IPS-18a (cell line): ENCODE measurements around the gene HSDL2.
A peak's percentile ranks its signal among the peaks of the same experiment; 100 is the strongest.

Experiments used
- H3K27ac ChIP-seq: one replicate; pipeline ENCODE4 v1.5.1; 2013; ENCODE audit warnings: low read length
- H3K27me3 ChIP-seq: one replicate; pipeline ENCODE4 v1.6.1; 2013; ENCODE audit warnings: mild to moderate bottlenecking, low read length; ENCODE audit not compliant: control insufficient read depth, insufficient read depth
- H3K36me3 ChIP-seq: one replicate; pipeline ENCODE4 v1.6.1; 2013; ENCODE audit warnings: low read depth, low read length; ENCODE audit not compliant: control insufficient read depth
- H3K4me1 ChIP-seq: one replicate; pipeline ENCODE4 v1.6.1; 2013; ENCODE audit warnings: low read depth, low read length; ENCODE audit not compliant: control insufficient read depth
- H3K4me3 ChIP-seq: one replicate; pipeline ENCODE4 v1.5.1; 2013; ENCODE audit warnings: low read length
- H3K9ac ChIP-seq: one replicate; pipeline ENCODE4 v1.6.1; 2013; ENCODE audit warnings: mild to moderate bottlenecking, low read length, moderate library complexity
- H3K9me3 ChIP-seq: one replicate; pipeline ENCODE4 v1.6.1; 2013; ENCODE audit warnings: low read depth, low read length; ENCODE audit not compliant: control insufficient read depth

The HSDL2 gene

GRCh38 chr9:112465352-112465751, 85.4 kb downstream of the HSDL2 start:
- Histone ChIP-seq H3K4me3 (no peak overlapping the region), H3K4me1 (no peaks in the 10 kb centered on the region), H3K27me3 (no peaks in the 10 kb centered on the region), H3K36me3 (no peaks in the 10 kb centered on the region), H3K9me3 (peaks cover 4% of the 10 kb centered on the region), H3K27ac (no peak overlapping the region), H3K9ac (no peak overlapping the region)

DNA sequence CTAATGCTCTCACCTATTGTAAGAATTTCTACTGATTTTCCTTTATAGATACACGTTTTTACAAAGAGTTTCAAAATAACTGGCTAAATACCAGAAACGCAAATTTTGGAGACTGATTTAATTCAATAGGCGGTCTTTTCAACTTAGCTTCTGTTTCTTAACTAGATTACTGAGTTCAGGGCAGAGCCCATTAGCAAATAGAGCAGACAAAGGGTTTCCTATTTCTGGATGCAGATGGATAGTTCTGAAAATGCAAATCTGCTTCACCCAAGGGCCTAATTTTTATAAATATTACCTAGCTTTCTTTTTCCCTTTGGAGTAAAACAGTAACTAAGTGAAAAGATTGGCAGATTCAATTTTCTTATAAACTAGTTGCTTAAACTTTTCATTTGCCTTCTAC, 93.1 kb downstream of the HSDL2 start:
- Histone ChIP-seq H3K9me3 (peaks cover 4% of the 10 kb centered on the region), H3K4me1 (peaks cover 15% of the 10 kb centered on the region), H3K9ac (no peak overlapping the region), H3K4me3 (no peak overlapping the region), H3K36me3 (no peaks in the 10 kb centered on the region), H3K27ac (no peak overlapping the region), H3K27me3 (no peaks in the 10 kb centered on the region)

DNA sequence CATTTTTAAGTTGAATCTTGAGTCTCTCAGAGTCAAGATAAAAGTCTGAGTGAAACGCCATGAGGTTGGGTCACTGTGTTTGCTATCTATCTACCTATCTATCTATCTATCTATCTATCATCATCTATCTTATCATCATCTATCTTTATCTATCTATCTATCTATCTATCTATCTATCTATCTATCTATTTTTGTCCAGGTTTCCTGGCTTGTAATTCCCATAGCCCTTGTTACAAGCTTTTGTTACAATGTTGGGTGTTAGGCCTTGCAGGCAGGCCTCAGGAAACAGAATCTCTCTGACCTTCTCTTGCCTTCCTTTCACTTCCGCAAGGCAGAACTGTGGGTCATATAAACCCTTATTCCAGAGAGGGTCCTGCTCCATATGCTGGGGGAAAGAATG, 94.1 kb downstream of the HSDL2 start:
- H3K36me3 ChIP-seq, result no peaks in the 10 kb centered on the region
- H3K27ac ChIP-seq, result no peak overlapping the region
- H3K4me3 ChIP-seq, result no peak overlapping the region
- peaks cover 15% of the 10 kb centered on the region for H3K4me1 ChIP-seq
- no peaks in the 10 kb centered on the region for H3K27me3 ChIP-seq
- peaks cover 4% of the 10 kb centered on the region for H3K9me3 ChIP-seq
- no peak overlapping the region for H3K9ac ChIP-seq

GRCh38 chr9:112475318-112475717, 95.4 kb downstream of the HSDL2 start:
- peaks cover 15% of the 10 kb centered on the region for H3K4me1 ChIP-seq
- no peak overlapping the region for H3K27ac ChIP-seq
- H3K4me3 ChIP-seq, result no peak overlapping the region
- no peaks in the 10 kb centered on the region for H3K27me3 ChIP-seq
- H3K9me3 ChIP-seq, result peaks cover 4% of the 10 kb centered on the region
- no peaks in the 10 kb centered on the region for H3K36me3 ChIP-seq
- no peak overlapping the region for H3K9ac ChIP-seq

- no peak overlapping the region for H3K27ac ChIP-seq
Observed at GRCh38 chr9:112477330-112477729, 97.4 kb downstream of the HSDL2 start.

GRCh38 chr9:112479221-112479620, 99.3 kb downstream of the HSDL2 start:
- Histone ChIP-seq H3K36me3 (no peaks in the 10 kb centered on the region), H3K9me3 (peaks cover 4% of the 10 kb centered on the region), H3K27ac (no peak overlapping the region), H3K27me3 (no peaks in the 10 kb centered on the region), H3K9ac (no peak overlapping the region), H3K4me1 (no peaks in the 10 kb centered on the region), H3K4me3 (no peak overlapping the region)

More at GRCh38 chr9:112477330-112477729, 97.4 kb downstream of the HSDL2 start:
- peaks cover 4% of the 10 kb centered on the region for H3K9me3 ChIP-seq
- no peak overlapping the region for H3K9ac ChIP-seq
- no peaks in the 10 kb centered on the region for H3K36me3 ChIP-seq
- peaks cover 10% of the 10 kb centered on the region for H3K4me1 ChIP-seq
- no peaks in the 10 kb centered on the region for H3K27me3 ChIP-seq
- H3K4me3 ChIP-seq, result no peak overlapping the region

DNA sequence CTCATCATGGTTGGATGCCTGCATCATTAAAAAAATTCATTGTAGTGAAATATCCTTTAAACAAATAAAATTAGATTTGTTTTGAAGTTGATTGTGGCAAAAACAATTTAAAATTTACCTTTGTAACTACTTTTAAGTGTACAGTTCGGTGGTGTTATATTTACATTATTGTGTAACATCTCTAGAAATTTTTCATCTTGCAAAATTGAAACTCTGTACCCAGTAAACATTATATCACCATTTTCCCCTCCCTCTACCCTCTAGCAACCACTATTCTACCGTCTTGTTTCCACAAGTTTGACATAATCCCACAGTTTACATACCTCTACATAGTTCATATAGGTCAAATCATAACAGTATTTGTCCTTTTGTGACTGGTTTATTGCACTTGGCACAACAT, 104.7 kb downstream of the HSDL2 start:
- Histone ChIP-seq H3K27me3 (no peaks in the 10 kb centered on the region), H3K4me3 (no peak overlapping the region), H3K36me3 (no peaks in the 10 kb centered on the region), H3K27ac (no peak overlapping the region), H3K9ac (no peak overlapping the region), H3K9me3 (no peaks in the 10 kb centered on the region), H3K4me1 (peaks cover 18% of the 10 kb centered on the region)

GRCh38 chr9:112485574-112485973, 105.7 kb downstream of the HSDL2 start:
- Histone ChIP-seq H3K27ac (no peak overlapping the region), H3K27me3 (no peaks in the 10 kb centered on the region), H3K9ac (peak overlapping the region; percentile 85), H3K4me3 (peak overlapping the region; percentile 98), H3K9me3 (no peaks in the 10 kb centered on the region), H3K4me1 (peaks cover 27% of the 10 kb centered on the region), H3K36me3 (no peaks in the 10 kb centered on the region)

GRCh38 chr9:112486221-112487007, 106.5 kb downstream of the HSDL2 start, which contains the start of gene KIAA1958:
Gene KIAA1958, plus strand, starts transcription at chr9:112486827. Its CDS starts 87,254 bp downstream, at chr9:112574081.
- Histone ChIP-seq H3K9me3 (no peaks in the 10 kb centered on the region), H3K9ac (peak within 1 kb of the TSS; percentile 89), H3K27ac (peak within 1 kb of the TSS; percentile 75), H3K27me3 (no peaks in the 10 kb centered on the region), H3K4me3 (peak within 1 kb of the TSS; percentile 98), H3K36me3 (no peaks in the 10 kb centered on the region), H3K4me1 (peaks cover 33% of the 10 kb centered on the region)

DNA sequence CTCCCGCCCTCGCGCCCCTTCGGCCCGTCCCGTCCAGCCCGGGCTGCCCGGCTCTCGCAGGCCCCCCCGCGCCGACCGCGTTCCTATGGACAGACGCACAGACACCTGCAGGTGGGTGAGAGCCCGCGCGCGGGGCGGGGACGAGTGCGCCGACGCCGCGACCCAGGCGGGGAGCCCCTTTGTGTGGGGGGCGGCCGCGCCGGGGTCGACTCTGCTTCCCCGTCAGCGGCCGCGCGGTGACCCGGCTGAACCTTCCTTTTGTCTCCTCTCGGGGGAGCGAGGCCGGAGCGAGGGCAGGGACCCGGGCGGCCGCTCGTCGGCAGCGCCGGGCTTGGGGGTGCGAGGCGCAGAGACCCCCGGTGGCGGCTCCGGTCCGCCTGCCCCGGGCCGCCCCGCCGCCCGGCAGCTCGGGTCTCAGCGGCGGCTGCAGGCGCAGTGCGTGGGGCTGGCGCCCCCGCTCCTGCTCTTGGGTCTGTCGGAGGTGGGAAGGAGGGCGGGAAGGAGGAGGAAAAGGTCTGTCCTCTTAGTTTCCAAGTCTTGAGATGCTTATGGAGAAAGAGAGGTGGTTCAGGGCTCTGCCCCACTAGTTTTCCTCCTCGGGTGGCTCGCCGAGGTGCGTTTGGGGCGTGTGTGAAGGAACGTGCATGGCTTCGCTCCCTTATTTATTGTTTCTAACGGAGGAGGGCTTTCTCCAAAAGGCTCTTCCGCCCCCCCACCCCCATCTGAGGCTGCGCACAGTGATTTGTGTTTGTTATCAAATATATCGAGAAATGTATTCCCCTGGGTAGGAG, 107.3 kb downstream of the HSDL2 start:
- H3K36me3 ChIP-seq, result peaks cover under 1% of the 10 kb centered on the region
- peak overlapping the region; percentile 89 for H3K9ac ChIP-seq
- no peaks in the 10 kb centered on the region for H3K9me3 ChIP-seq
- H3K4me3 ChIP-seq, result peak overlapping the region; percentile 94
- peaks cover 33% of the 10 kb centered on the region for H3K4me1 ChIP-seq
- peak overlapping the region; percentile 63 for H3K27ac ChIP-seq
- no peaks in the 10 kb centered on the region for H3K27me3 ChIP-seq

GRCh38 chr9:112487799-112488340, 108.0 kb downstream of the HSDL2 start:
- Histone ChIP-seq H3K36me3 (peaks cover 5% of the 10 kb centered on the region), H3K27me3 (no peaks in the 10 kb centered on the region), H3K4me1 (peaks cover 33% of the 10 kb centered on the region), H3K9ac (peak overlapping the region; percentile 89), H3K27ac (peak overlapping the region; percentile 63), H3K4me3 (peak overlapping the region; percentile 94), H3K9me3 (no peaks in the 10 kb centered on the region)
